ENCODE results near the gene MAML3.
A peak's percentile ranks its signal among the peaks of the same experiment; 100 is the strongest.

MAML3 gene

GRCh38 chr4:140046543-140046942, 107.4 kb downstream of the MAML3 start:
- DNase-seq (ENCODE audit: low read depth, low spot score), result no peak
- ChIA-PET POLR2A (no interaction called here), CTCF (interaction anchor here (1.1 to 1.9 kb wide), 6 partner anchors 9 to 390 kb away, joined by 3 to 5 read pairs (median 4); no protein-coding TSS in a partner anchor)
- H3K4me3 ChIP-seq (ENCODE audit: low read depth, low read length), result no peak overlapping the region
- no peak for TF ChIP-seq CTCF (IDR thresholded peaks at IDR 0.05; ENCODE audit: insufficient read depth, low read length, missing control alignments)

GRCh38 chr4:140046016-140046415, 108.0 kb downstream of the MAML3 start:
- TF ChIP-seq CTCF (IDR thresholded peaks at IDR 0.05; ENCODE audit: insufficient read depth, low read length, missing control alignments), result no peak
- DNase-seq (ENCODE audit: low read depth, low spot score), result no peak
- CTCF ChIA-PET, result interaction anchor here (1.3 to 1.9 kb wide), 4 partner anchors 9 to 389 kb away, joined by 3 to 5 read pairs (median 4); no protein-coding TSS in a partner anchor
- POLR2A ChIA-PET, result no interaction called here
- H3K4me3 ChIP-seq (ENCODE audit: low read depth, low read length), result no peak overlapping the region

- no peak for DNase-seq (ENCODE audit: low read depth, low spot score)
- POLR2A ChIA-PET, result no interaction called here
- no peak for TF ChIP-seq CTCF (IDR thresholded peaks at IDR 0.05; ENCODE audit: insufficient read depth, low read length, missing control alignments)
- no peak overlapping the region for H3K4me3 ChIP-seq (ENCODE audit: low read depth, low read length)
- CTCF ChIA-PET, result no interaction called here
Measured at GRCh38 chr4:140044337-140044902, 109.6 kb downstream of the MAML3 start.

GRCh38 chr4:140042634-140043033, 111.3 kb downstream of the MAML3 start:
- H3K4me3 ChIP-seq (ENCODE audit: low read depth, low read length), result no peak overlapping the region
- DNase-seq (ENCODE audit: low read depth, low spot score), result no peak
- no peak for TF ChIP-seq CTCF (IDR thresholded peaks at IDR 0.05; ENCODE audit: insufficient read depth, low read length, missing control alignments)
- POLR2A ChIA-PET, result no interaction called here
- CTCF ChIA-PET, result interaction anchor here (0.6 to 1.1 kb wide), 2 partner anchors 14 to 31 kb away, joined by 3 to 5 read pairs; no protein-coding TSS in a partner anchor

GRCh38 chr4:140038031-140038533, 115.9 kb downstream of the MAML3 start:
- POLR2A ChIA-PET, result no interaction called here
- DNase-seq (ENCODE audit: low read depth, low spot score), result no peak
- H3K4me3 ChIP-seq (ENCODE audit: low read depth, low read length), result no peak overlapping the region
- TF ChIP-seq CTCF (IDR thresholded peaks at IDR 0.05; ENCODE audit: insufficient read depth, low read length, missing control alignments), result no peak
- CTCF ChIA-PET, result interaction anchor here (1.1 to 1.9 kb wide), 5 partner anchors 9 to 381 kb away, joined by 3 to 8 read pairs (median 4); no protein-coding TSS in a partner anchor

GRCh38 chr4:140037353-140038030, 116.5 kb downstream of the MAML3 start:
- ChIA-PET POLR2A (interaction anchor here (0.6 kb wide), 1 partner anchor 34 kb away, joined by 3 read pairs; no protein-coding TSS in a partner anchor), CTCF (interaction anchor here (0.6 to 1.9 kb wide), 9 partner anchors 8 to 381 kb away, joined by 3 to 8 read pairs (median 4); no protein-coding TSS in a partner anchor)
- TF ChIP-seq CTCF (IDR thresholded peaks at IDR 0.05; ENCODE audit: insufficient read depth, low read length, missing control alignments), result no peak
- H3K4me3 ChIP-seq (ENCODE audit: low read depth, low read length), result no peak overlapping the region
- peak; percentile 85 for DNase-seq (ENCODE audit: low read depth, low spot score)

All from AG04449 (cell line).